HG02870 (cell line): Measurements from ENCODE around the gene FGD1.
A peak's percentile ranks its signal among the peaks of the same experiment; 100 is the strongest.

Experiments
- ATAC-seq: cut with Tn5 transposase; IDR thresholded peaks from one replicate; pipeline ENCODE4 v1.9.1; 2021; ENCODE audit warnings: mild to moderate bottlenecking, moderate library complexity; ENCODE audit not compliant: unreplicated experiment

FGD1 gene

GRCh38 chrX:54473993-54474859, 21.8 kb downstream of the FGD1 start:
- no peak for ATAC-seq

- no peak for ATAC-seq
These were observed 25.8 kb downstream of the FGD1 start for GRCh38 chrX:54470054-54470760.

- no peak for ATAC-seq
These were observed 43.1 kb downstream of the FGD1 start for GRCh38 chrX:54452920-54453319.

GRCh38 chrX:54449929-54450328, 46.1 kb downstream of the FGD1 start:
- no peak for ATAC-seq

GRCh38 chrX:54447461-54447860, 48.6 kb downstream of the FGD1 start:
- no peak for ATAC-seq

- ATAC-seq = no peak
These were observed 50.0 kb downstream of the FGD1 start for GRCh38 chrX:54446084-54446483.

GRCh38 chrX:54444752-54445151, 51.3 kb downstream of the FGD1 start:
- ATAC-seq = no peak

- ATAC-seq = no peak
These were observed 53.2 kb downstream of the FGD1 start for GRCh38 chrX:54442790-54443189.

- peak; percentile 96 for ATAC-seq
These were observed 55.8 kb downstream of the FGD1 start, which contains the start of gene TSR2 for GRCh38 chrX:54439960-54440871. TSR2 (plus strand) TSS chrX:54440404; CDS start chrX:54440422, 18 bp downstream.

- ATAC-seq = no peak
These were observed 60.9 kb downstream of the FGD1 start for GRCh38 chrX:54435121-54435520.

GRCh38 chrX:54430519-54430918, 65.5 kb downstream of the FGD1 start:
- no peak for ATAC-seq

- ATAC-seq = no peak
These were observed 68.1 kb downstream of the FGD1 start for GRCh38 chrX:54427837-54428424.

GRCh38 chrX:54423161-54423888, 72.7 kb downstream of the FGD1 start:
- ATAC-seq = no peak

- ATAC-seq = no peak
These were observed 73.9 kb downstream of the FGD1 start for GRCh38 chrX:54422168-54422567.

GRCh38 chrX:54419559-54420302, 76.3 kb downstream of the FGD1 start:
- no peak for ATAC-seq

- ATAC-seq = no peak
These were observed 79.1 kb downstream of the FGD1 start for GRCh38 chrX:54416965-54417364.

GRCh38 chrX:54415534-54416350, 80.3 kb downstream of the FGD1 start:
- no peak for ATAC-seq

GRCh38 chrX:54413753-54414152, 82.3 kb downstream of the FGD1 start:
- ATAC-seq = no peak
